ENCODE data around the gene PCDHA8. TPM values are rescaled to one million over a fixed set of nuclear protein-coding genes. Genes with fewer than 3 reads are reported as not detected.

PCDHA8 gene
- total and polyA plus RNA-seq, 2 of the 8 experiments (the other 6 are each of a cell fraction or from before 2014, with no cell fraction given): 0.14 to 0.52 TPM

GRCh38 chr5:140806834-140807775 lies 33.9 kb upstream of the PCDHA8 start, which contains the start of gene PCDHA4 (continued):
- TF ChIP-seq CTBP2 (IDR thresholded peaks at IDR 0.05; ENCODE audit: borderline replicate concordance, insufficient read depth, insufficient read length, low read length) (no peak), POLR2A (IDR thresholded peaks at IDR 0.05; ENCODE audit: control extremely low read depth in 1 of 2, low read depth in 2 of 2, low read length in 2 of 2) (peak in 1 of 2 experiments; percentile 59; a peak in 2 of 3 replicates), CHD7 (IDR thresholded peaks at IDR 0.05; ENCODE audit: insufficient replicate concordance, low read length) (no peak)
